GM23338 (cell line): ENCODE data around the gene SGSH. TPM values are rescaled to one million over a fixed set of nuclear protein-coding genes. Genes with fewer than 3 reads are reported as not detected.

Experiments
- ATAC-seq: fragments of 200-7000 bp; cut with Tn5 transposase; 3 replicates; pipeline ENCODE4 v1.9.1; 2020
- DNase-seq: peaks from one replicate; pipeline ENCODE4 v3.0.0-alpha.2; 2015; ENCODE audit warnings: low spot score
- H2AFZ ChIP-seq: fragments of 200-600 bp; sonication (generic); 2 replicates; pipeline ENCODE4 v1.8.0; 2016; ENCODE audit warnings: antibody characterized with exemption, mild to moderate bottlenecking, moderate library complexity
- H3F3A ChIP-seq: fragments of 200-600 bp; sonication (generic); replicated peaks from 2 replicates; pipeline ENCODE4 v1.8.0; 2017; ENCODE audit warnings: antibody characterized with exemption, mixed run types, low read depth
- H3K27ac ChIP-seq: fragments of 200-600 bp; sonication (generic); 2 replicates; pipeline ENCODE4 v1.6.1; 2016; ENCODE audit warnings: low read depth
- H3K27me3 ChIP-seq: fragments of 200-600 bp; sonication (generic); 2 replicates; pipeline ENCODE4 v1.8.0; 2016; ENCODE audit warnings: mild to moderate bottlenecking, mixed run types, moderate library complexity; ENCODE audit not compliant: insufficient read depth
- H3K36me3 ChIP-seq: fragments of 200-600 bp; sonication (generic); 2 replicates; pipeline ENCODE4 v1.8.0; 2016; ENCODE audit warnings: mild to moderate bottlenecking; ENCODE audit not compliant: insufficient read depth
- H3K4me1 ChIP-seq: fragments of 200-600 bp; sonication (generic); 2 replicates; pipeline ENCODE4 v1.8.0; 2016; ENCODE audit warnings: mild to moderate bottlenecking, moderate library complexity; ENCODE audit not compliant: insufficient read depth
- H3K4me2 ChIP-seq: fragments of 200-600 bp; sonication (generic); 2 replicates; pipeline ENCODE4 v1.7.1; 2017; ENCODE audit warnings: mixed run types
- H3K4me3 ChIP-seq: fragments of 200-600 bp; sonication (generic); 2 replicates; pipeline ENCODE4 v1.6.1; 2016; ENCODE audit warnings: mixed run types
- H3K79me2 ChIP-seq: fragments of 200-600 bp; sonication (generic); replicated peaks from 2 replicates; pipeline ENCODE4 v1.8.0; 2017; ENCODE audit warnings: mild to moderate bottlenecking; ENCODE audit not compliant: insufficient read depth
- H3K9me2 ChIP-seq: fragments of 200-600 bp; sonication (generic); 2 replicates; pipeline ENCODE4 v1.8.0; 2017; ENCODE audit not compliant: insufficient read depth
- H4K20me1 ChIP-seq: fragments of 200-600 bp; sonication (generic); replicated peaks from 2 replicates; pipeline ENCODE4 v1.8.0; 2017; ENCODE audit warnings: mild to moderate bottlenecking; ENCODE audit not compliant: insufficient read depth
- H3K27ac Mint-ChIP-seq: 2 replicates; pipeline ENCODE4 v1.8.0; 2020; ENCODE audit warnings: inconsistent platforms, mild to moderate bottlenecking, moderate library complexity, mixed read lengths
- H3K27me3 Mint-ChIP-seq: 3 replicates; pipeline ENCODE4 v1.8.0; 2022; ENCODE audit warnings: low read depth, mild to moderate bottlenecking, moderate library complexity, mixed read lengths, inconsistent platforms; ENCODE audit not compliant: insufficient read depth, poor library complexity
- H3K36me3 Mint-ChIP-seq: 3 replicates; pipeline ENCODE4 v1.8.0; 2021; ENCODE audit warnings: low read depth, mild to moderate bottlenecking, inconsistent platforms, moderate library complexity, mixed read lengths
- H3K4me1 Mint-ChIP-seq: 3 replicates; pipeline ENCODE4 v1.8.0; 2020; ENCODE audit warnings: mild to moderate bottlenecking, inconsistent platforms, mixed read lengths
- H3K4me3 Mint-ChIP-seq: 3 replicates; pipeline ENCODE4 v1.8.0; 2021; ENCODE audit warnings: moderate library complexity, mild to moderate bottlenecking, inconsistent platforms, mixed read lengths
- H3K9me3 Mint-ChIP-seq: 3 replicates; pipeline ENCODE4 v1.8.0; 2020; ENCODE audit warnings: moderate library complexity, mild to moderate bottlenecking, inconsistent platforms, mixed read lengths
- CREB1 ChIP-seq: fragments of 250-450 bp; sonication (Bioruptor Pico); IDR thresholded peaks from 2 replicates; pipeline ENCODE4 v1.5.0; 2020; ENCODE audit warnings: low read depth, mild to moderate bottlenecking, moderate library complexity
- EZH2 ChIP-seq: fragments of 200-600 bp; sonication (generic); IDR thresholded peaks from one replicate; pipeline ENCODE4 v1.8.0; 2017; ENCODE audit warnings: antibody characterized with exemption, mild to moderate bottlenecking, low read depth; ENCODE audit not compliant: unreplicated experiment
- EZH2phosphoT487 ChIP-seq: fragments of 200-600 bp; sonication (generic); IDR thresholded peaks from one replicate; pipeline ENCODE4 v1.8.1; 2018; ENCODE audit warnings: antibody characterized with exemption; ENCODE audit not compliant: unreplicated experiment
- JUNB ChIP-seq: IDR thresholded peaks from one replicate; pipeline ENCODE4 v1.6.1; 2016; ENCODE audit warnings: antibody characterized with exemption; ENCODE audit not compliant: unreplicated experiment
- NANOG ChIP-seq: IDR thresholded peaks from 2 replicates; pipeline ENCODE4 v1.6.1; 2016; ENCODE audit warnings: antibody characterized with exemption, borderline replicate concordance
- STAT1 ChIP-seq: IDR thresholded peaks from one replicate; pipeline ENCODE4 v1.6.1; 2016; ENCODE audit warnings: antibody characterized with exemption; ENCODE audit not compliant: unreplicated experiment
- ZNF114 ChIP-seq: fragments of 250-450 bp; sonication (Bioruptor Pico); IDR thresholded peaks from 2 replicates; pipeline ENCODE4 v1.5.0; 2020; ENCODE audit warnings: mild to moderate bottlenecking, moderate library complexity
- ZNF331 ChIP-seq: fragments of 250-450 bp; sonication (Bioruptor Pico); IDR thresholded peaks from 2 replicates; pipeline ENCODE4 v1.5.0; 2020; ENCODE audit warnings: low read depth, mild to moderate bottlenecking, moderate library complexity
- polyA plus RNA-seq: library from polyadenylated mRNA; unstranded; fragments of >200 nt; fragmentation: Nextera tagmentation; extraction: Ambion mirVana; gene quantifications from 2 replicates; pipeline ENCODE4 v1.2.1, GENCODE V29; 2016
- total RNA-seq: library from RNA; depleted of rRNA; stranded (reverse); fragments of >200 nt; shearing (Covaris generic); gene quantifications from 2 replicates; pipeline ENCODE4 v1.2.3, GENCODE V29; 2014
- TF ChIP-seq, protein P1 (sequence below): fragments of 250-450 bp; sonication (Bioruptor Pico); IDR thresholded peaks from 2 replicates; pipeline ENCODE4 v1.5.0; 2020; ENCODE audit warnings: mild to moderate bottlenecking, moderate library complexity
- TF ChIP-seq, protein P2 (sequence below): IDR thresholded peaks from 2 replicates; pipeline ENCODE4 v1.6.1; 2016; ENCODE audit warnings: antibody characterized with exemption

Gene SGSH
- total and polyA plus RNA-seq, 2 experiments from 2014 or later: 9.6 to 17.5 TPM

DNA sequence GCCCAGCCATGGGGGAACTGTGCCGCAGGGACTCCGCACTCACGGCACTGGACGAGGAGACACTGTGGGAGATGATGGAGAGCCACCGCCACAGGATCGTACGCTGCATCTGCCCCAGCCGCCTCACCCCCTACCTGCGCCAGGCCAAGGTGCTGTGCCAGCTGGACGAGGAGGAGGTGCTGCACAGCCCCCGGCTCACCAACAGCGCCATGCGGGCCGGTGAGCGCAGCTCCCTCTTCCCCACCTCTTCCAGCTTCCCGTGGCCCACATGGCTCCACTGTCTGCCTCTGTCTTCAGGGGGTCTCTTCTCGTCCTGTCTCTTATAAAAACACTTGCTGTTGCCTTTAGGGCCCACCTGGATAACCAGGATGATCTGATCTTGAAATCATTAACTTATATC, 38.7 kb downstream of the SGSH start (continued):
- TF ChIP-seq, protein P1, sequence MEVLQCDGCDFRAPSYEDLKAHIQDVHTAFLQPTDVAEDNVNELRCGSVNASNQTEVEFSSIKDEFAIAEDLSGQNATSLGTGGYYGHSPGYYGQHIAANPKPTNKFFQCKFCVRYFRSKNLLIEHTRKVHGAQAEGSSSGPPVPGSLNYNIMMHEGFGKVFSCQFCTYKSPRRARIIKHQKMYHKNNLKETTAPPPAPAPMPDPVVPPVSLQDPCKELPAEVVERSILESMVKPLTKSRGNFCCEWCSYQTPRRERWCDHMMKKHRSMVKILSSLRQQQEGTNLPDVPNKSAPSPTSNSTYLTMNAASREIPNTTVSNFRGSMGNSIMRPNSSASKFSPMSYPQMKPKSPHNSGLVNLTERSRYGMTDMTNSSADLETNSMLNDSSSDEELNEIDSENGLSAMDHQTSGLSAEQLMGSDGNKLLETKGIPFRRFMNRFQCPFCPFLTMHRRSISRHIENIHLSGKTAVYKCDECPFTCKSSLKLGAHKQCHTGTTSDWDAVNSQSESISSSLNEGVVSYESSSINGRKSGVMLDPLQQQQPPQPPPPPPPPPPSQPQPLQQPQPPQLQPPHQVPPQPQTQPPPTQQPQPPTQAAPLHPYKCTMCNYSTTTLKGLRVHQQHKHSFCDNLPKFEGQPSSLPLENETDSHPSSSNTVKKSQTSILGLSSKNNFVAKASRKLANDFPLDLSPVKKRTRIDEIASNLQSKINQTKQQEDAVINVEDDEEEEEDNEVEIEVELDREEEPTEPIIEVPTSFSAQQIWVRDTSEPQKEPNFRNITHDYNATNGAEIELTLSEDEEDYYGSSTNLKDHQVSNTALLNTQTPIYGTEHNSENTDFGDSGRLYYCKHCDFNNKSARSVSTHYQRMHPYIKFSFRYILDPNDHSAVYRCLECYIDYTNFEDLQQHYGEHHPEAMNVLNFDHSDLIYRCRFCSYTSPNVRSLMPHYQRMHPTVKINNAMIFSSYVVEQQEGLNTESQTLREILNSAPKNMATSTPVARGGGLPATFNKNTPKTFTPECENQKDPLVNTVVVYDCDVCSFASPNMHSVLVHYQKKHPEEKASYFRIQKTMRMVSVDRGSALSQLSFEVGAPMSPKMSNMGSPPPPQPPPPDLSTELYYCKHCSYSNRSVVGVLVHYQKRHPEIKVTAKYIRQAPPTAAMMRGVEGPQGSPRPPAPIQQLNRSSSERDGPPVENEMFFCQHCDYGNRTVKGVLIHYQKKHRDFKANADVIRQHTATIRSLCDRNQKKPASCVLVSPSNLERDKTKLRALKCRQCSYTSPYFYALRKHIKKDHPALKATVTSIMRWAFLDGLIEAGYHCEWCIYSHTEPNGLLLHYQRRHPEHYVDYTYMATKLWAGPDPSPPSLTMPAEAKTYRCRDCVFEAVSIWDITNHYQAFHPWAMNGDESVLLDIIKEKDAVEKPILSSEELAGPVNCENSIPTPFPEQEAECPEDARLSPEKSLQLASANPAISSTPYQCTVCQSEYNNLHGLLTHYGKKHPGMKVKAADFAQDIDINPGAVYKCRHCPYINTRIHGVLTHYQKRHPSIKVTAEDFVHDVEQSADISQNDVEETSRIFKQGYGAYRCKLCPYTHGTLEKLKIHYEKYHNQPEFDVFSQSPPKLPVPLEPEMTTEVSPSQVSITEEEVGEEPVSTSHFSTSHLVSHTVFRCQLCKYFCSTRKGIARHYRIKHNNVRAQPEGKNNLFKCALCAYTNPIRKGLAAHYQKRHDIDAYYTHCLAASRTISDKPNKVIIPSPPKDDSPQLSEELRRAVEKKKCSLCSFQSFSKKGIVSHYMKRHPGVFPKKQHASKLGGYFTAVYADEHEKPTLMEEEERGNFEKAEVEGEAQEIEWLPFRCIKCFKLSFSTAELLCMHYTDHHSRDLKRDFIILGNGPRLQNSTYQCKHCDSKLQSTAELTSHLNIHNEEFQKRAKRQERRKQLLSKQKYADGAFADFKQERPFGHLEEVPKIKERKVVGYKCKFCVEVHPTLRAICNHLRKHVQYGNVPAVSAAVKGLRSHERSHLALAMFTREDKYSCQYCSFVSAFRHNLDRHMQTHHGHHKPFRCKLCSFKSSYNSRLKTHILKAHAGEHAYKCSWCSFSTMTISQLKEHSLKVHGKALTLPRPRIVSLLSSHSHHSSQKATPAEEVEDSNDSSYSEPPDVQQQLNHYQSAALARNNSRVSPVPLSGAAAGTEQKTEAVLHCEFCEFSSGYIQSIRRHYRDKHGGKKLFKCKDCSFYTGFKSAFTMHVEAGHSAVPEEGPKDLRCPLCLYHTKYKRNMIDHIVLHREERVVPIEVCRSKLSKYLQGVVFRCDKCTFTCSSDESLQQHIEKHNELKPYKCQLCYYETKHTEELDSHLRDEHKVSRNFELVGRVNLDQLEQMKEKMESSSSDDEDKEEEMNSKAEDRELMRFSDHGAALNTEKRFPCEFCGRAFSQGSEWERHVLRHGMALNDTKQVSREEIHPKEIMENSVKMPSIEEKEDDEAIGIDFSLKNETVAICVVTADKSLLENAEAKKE (CRISPR knock-in tag): no peak
- TF ChIP-seq STAT1: no peak
- no peak for TF ChIP-seq EZH2phosphoT487
- no peak for TF ChIP-seq ZNF114 (CRISPR knock-in tag)
- TF ChIP-seq EZH2: no peak
- no peak for TF ChIP-seq ZNF331 (CRISPR knock-in tag)
- TF ChIP-seq JUNB: no peak
- TF ChIP-seq CREB1: no peak
- TF ChIP-seq NANOG: no peak

DNA sequence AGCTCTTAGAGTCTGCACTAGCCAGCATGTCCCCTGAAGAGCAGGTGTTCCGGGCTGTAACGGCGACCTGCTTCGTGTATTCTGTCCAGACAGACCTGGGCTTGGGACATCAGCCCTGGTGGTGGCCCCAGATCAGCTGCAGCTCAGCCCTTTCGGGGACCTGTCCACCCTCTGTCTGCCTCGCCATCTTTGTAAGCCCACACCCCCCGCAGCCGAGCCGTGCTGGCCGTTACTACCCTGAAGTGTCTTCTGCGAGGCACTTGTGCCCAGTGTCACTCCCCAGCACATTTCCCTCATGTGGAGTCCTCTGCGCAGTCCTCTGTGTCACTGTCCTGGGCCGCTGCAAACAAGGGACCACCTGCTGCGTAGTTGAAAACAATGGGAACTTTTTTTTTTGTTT, 39.9 kb downstream of the SGSH start:
- no peaks in the 10 kb centered on the region for H3K36me3 Mint-ChIP-seq
- no peaks in the 10 kb centered on the region for H3K9me2 ChIP-seq
- no peaks in the 10 kb centered on the region for H4K20me1 ChIP-seq
- H3K4me1 Mint-ChIP-seq: peaks cover 4% of the 10 kb centered on the region
- peaks cover 6% of the 10 kb centered on the region for H3K27me3 Mint-ChIP-seq
- H3K4me2 ChIP-seq: no peak overlapping the region
- H3K4me3 Mint-ChIP-seq: no peak overlapping the region
- DNase-seq: no peak
- no peak overlapping the region for H3K4me3 ChIP-seq
- H3K36me3 ChIP-seq: no peaks in the 10 kb centered on the region
- ATAC-seq: no peak
- no peak overlapping the region for H2AFZ ChIP-seq
- no peaks in the 10 kb centered on the region for H3K9me3 Mint-ChIP-seq
- H3K79me2 ChIP-seq: no peaks in the 10 kb centered on the region
- no peaks in the 10 kb centered on the region for H3K27me3 ChIP-seq
- H3F3A ChIP-seq: no peaks in the 10 kb centered on the region
- H3K27ac ChIP-seq: no peak overlapping the region
- no peak overlapping the region for H3K27ac Mint-ChIP-seq
- H3K4me1 ChIP-seq: no peaks in the 10 kb centered on the region
- TF ChIP-seq CREB1 (no peak), JUNB (no peak), ZNF331 (CRISPR knock-in tag) (no peak), EZH2phosphoT487 (no peak), ZNF114 (CRISPR knock-in tag) (no peak)
- TF ChIP-seq, protein P2, sequence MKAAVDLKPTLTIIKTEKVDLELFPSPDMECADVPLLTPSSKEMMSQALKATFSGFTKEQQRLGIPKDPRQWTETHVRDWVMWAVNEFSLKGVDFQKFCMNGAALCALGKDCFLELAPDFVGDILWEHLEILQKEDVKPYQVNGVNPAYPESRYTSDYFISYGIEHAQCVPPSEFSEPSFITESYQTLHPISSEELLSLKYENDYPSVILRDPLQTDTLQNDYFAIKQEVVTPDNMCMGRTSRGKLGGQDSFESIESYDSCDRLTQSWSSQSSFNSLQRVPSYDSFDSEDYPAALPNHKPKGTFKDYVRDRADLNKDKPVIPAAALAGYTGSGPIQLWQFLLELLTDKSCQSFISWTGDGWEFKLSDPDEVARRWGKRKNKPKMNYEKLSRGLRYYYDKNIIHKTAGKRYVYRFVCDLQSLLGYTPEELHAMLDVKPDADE: no peak
